Activated T-cell treated with anti-CD3 and anti-CD28 coated beads, Interleukin-2, amount 50 U/mL, for 4 hours (primary cell): ENCODE data around the gene EEF2K. TPM values are rescaled to one million over a fixed set of nuclear protein-coding genes. Genes with fewer than 3 reads are reported as not detected.

Experiments
- ATAC-seq, 2 donors: fragments of 200-7000 bp; cut with Tn5 transposase; one replicate each; pipeline ENCODE4 v1.10.0; 2021
- DNase-seq: peaks from one replicate; pipeline ENCODE4 v3.0.0-alpha.2; 2020
- H3K27me3 Mint-ChIP-seq: one replicate; pipeline ENCODE4 v1.8.0; 2021; ENCODE audit warnings: low read depth, mixed read lengths
- H3K36me3 Mint-ChIP-seq: one replicate; pipeline ENCODE4 v1.8.0; 2022; ENCODE audit warnings: mixed read lengths; ENCODE audit not compliant: insufficient read depth
- H3K4me1 Mint-ChIP-seq: one replicate; pipeline ENCODE4 v1.8.0; 2021; ENCODE audit warnings: low read depth, mixed read lengths
- H3K4me3 Mint-ChIP-seq: one replicate; pipeline ENCODE4 v1.8.0; 2021; ENCODE audit warnings: mild to moderate bottlenecking, moderate library complexity, mixed read lengths
- H3K9me3 Mint-ChIP-seq: one replicate; pipeline ENCODE4 v1.8.0; 2021; ENCODE audit warnings: mixed read lengths
- total RNA-seq, 3 donors: library from RNA; stranded (reverse); gene quantifications; one replicate each; pipeline ENCODE4 v1.2.1, GENCODE V29; 2021

EEF2K gene
- total RNA-seq, 3 donors from 2014 or later: 17.8 to 22.8 (median 19.1) TPM

DNA sequence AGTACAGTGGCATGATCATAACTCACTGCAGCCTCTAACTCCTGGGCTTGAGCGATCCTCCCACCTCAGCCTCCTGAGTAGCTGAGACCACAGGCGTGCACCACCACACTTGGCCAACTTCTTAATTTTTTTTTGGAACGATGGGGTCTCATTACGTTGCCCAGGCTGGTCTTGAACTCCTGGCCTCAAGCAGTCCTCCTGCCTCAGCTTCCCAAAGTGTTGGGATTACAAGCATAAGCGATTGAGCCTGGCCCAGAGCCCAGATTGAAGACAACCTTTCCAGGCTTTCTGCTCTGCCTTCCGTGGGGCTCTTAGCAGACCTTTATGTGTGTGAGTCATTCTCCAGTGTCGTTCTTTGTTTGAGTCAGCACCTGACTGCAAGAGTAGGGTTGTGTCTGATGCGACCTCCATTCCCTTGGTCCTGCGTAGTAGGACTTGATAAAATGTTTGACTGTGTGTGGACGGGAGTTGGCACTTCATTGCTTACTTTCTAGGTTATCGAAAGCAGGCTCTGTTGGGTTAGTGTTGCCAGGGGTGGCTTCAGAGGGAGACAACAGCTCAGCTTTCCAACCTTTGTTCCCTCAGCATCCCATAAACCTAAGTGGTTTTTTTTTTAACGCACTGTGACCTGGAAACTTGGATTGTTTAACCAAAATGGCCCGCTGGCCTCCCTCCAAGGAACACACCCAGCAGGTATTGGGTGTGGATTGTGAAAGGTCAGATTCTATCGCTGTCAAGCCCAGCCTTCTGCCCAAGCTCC is 26.4 kb downstream of the EEF2K start:
- Mint-ChIP-seq H3K9me3 (no peaks in the 10 kb centered on the region), H3K36me3 (peaks cover 14% of the 10 kb centered on the region), H3K4me1 (peaks cover 5% of the 10 kb centered on the region), H3K4me3 (no peak overlapping the region), H3K27me3 (no peaks in the 10 kb centered on the region)
- no peak for DNase-seq
- ATAC-seq: peak; percentile 95 to 98

GRCh38 chr16:22233037-22233372 is 26.9 kb downstream of the EEF2K start:
- ATAC-seq: no peak
- peaks cover 5% of the 10 kb centered on the region for H3K4me1 Mint-ChIP-seq
- no peak overlapping the region for H3K4me3 Mint-ChIP-seq
- H3K27me3 Mint-ChIP-seq: no peaks in the 10 kb centered on the region
- peaks cover 14% of the 10 kb centered on the region for H3K36me3 Mint-ChIP-seq
- no peaks in the 10 kb centered on the region for H3K9me3 Mint-ChIP-seq
- DNase-seq: no peak

- Mint-ChIP-seq H3K27me3 (no peaks in the 10 kb centered on the region), H3K4me3 (no peak overlapping the region), H3K4me1 (peaks cover 28% of the 10 kb centered on the region), H3K9me3 (no peaks in the 10 kb centered on the region), H3K36me3 (peaks cover 8% of the 10 kb centered on the region)
- ATAC-seq (no peak), DNase-seq (no peak)
These were observed 30.0 kb downstream of the EEF2K start for GRCh38 chr16:22235839-22236745.

DNA sequence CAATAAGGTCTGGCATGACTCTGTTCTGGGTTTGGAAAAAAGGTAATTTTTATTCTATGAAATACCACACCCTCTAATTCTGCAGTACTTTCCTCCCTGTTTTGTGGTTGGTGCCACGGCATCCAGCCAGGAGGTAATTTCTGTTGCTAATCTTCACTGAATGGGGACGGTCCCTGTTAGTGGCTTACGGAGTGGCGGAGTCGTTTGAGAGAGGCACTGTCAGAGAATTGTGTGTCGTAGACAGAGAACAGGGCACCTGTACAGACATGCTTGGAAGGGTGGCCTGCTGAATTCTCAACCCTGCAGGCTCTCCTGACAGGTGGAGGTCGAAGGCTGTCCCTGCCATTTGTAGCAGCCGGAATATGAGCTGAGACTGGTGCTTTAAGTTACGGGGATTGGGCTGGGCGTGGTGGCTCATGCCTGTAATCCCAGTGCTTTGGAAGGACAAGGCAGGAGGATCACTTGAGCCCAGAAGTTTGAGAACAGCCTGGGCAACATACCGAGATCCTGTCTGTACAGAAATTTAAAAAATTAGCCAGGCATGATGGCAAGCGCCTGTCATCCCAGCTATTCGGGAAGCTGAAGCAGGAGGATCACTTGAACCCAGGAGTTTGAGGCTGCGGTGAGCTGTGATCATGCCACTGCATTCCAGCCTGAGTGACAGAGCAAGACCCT is 33.2 kb downstream of the EEF2K start:
- Mint-ChIP-seq H3K4me3 (no peak overlapping the region), H3K27me3 (no peaks in the 10 kb centered on the region), H3K9me3 (no peaks in the 10 kb centered on the region), H3K36me3 (peaks cover 4% of the 10 kb centered on the region), H3K4me1 (peaks cover 28% of the 10 kb centered on the region)
- DNase-seq: no peak
- ATAC-seq: peak in 1 of 2 donors; percentile 34

- peaks cover 28% of the 10 kb centered on the region for H3K4me1 Mint-ChIP-seq
These were observed 34.1 kb downstream of the EEF2K start for GRCh38 chr16:22240023-22240710.

GRCh38 chr16:22250522-22250921 is 44.4 kb downstream of the EEF2K start:
- no peak overlapping the region for H3K4me3 Mint-ChIP-seq
- DNase-seq (no peak), ATAC-seq (no peak)
- H3K27me3 Mint-ChIP-seq: no peaks in the 10 kb centered on the region
- H3K36me3 Mint-ChIP-seq: peaks cover 43% of the 10 kb centered on the region
- peaks cover 3% of the 10 kb centered on the region for H3K4me1 Mint-ChIP-seq
- peaks cover 4% of the 10 kb centered on the region for H3K9me3 Mint-ChIP-seq

More at GRCh38 chr16:22240023-22240710, 34.1 kb downstream of the EEF2K start:
- no peak for DNase-seq
- Mint-ChIP-seq H3K36me3 (peaks cover 2% of the 10 kb centered on the region), H3K9me3 (no peaks in the 10 kb centered on the region), H3K27me3 (no peaks in the 10 kb centered on the region), H3K4me3 (no peak overlapping the region)
- no peak for ATAC-seq

- no peak for DNase-seq
- no peak for ATAC-seq
- Mint-ChIP-seq H3K4me3 (no peak overlapping the region), H3K36me3 (peaks cover 41% of the 10 kb centered on the region), H3K27me3 (no peaks in the 10 kb centered on the region), H3K4me1 (peaks cover 3% of the 10 kb centered on the region), H3K9me3 (peaks cover 4% of the 10 kb centered on the region)
These were observed 46.2 kb downstream of the EEF2K start for GRCh38 chr16:22252317-22252716.

- H3K9me3 Mint-ChIP-seq: peaks cover 4% of the 10 kb centered on the region
- no peaks in the 10 kb centered on the region for H3K27me3 Mint-ChIP-seq
- DNase-seq (no peak), ATAC-seq (no peak)
- H3K4me3 Mint-ChIP-seq: no peak overlapping the region
- H3K4me1 Mint-ChIP-seq: peaks cover 3% of the 10 kb centered on the region
- peaks cover 46% of the 10 kb centered on the region for H3K36me3 Mint-ChIP-seq
These were observed 47.2 kb downstream of the EEF2K start for GRCh38 chr16:22253272-22253671.

DNA sequence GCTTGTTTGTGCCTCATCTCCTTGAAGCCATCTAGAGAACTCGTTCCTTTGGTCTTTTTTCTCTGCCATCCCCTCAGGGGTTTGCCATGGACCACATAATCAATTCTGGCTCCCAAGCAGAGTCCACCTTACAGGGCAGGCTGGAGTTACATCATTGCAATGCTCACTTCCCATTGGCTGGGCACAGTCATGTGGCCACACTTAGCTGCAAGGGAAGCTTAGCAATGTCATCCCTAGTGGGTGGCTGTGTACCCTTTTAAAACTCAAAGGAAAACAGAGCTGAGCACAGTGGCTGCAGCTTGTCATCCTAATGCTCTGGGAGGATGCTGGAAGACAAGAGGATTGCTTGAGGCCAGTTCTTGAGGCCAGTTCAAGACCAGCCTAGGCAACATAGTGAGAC is 49.3 kb downstream of the EEF2K start:
- H3K4me1 Mint-ChIP-seq: peaks cover 3% of the 10 kb centered on the region
- peaks cover 4% of the 10 kb centered on the region for H3K9me3 Mint-ChIP-seq
- no peak overlapping the region for H3K4me3 Mint-ChIP-seq
- ATAC-seq: no peak
- no peaks in the 10 kb centered on the region for H3K27me3 Mint-ChIP-seq
- peaks cover 53% of the 10 kb centered on the region for H3K36me3 Mint-ChIP-seq
- no peak for DNase-seq

DNA sequence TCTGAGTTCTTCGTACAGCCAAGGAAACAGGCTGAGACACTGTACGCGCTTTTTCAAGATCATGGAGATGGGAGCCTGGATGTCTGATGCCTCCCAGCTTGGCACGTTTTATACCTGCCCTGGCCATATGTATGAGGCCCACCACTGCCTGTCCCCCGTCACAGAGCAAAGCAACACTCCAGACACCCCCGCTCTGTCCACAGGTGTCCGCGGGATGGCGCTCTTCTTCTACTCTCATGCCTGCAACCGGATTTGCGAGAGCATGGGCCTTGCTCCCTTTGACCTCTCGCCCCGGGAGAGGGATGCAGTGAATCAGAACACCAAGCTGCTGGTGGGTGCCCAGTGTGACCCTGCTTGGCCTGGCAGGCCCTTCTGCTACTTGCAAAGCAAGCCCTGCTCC is 51.4 kb downstream of the EEF2K start:
- ATAC-seq: no peak
- H3K4me1 Mint-ChIP-seq: peaks cover 8% of the 10 kb centered on the region
- DNase-seq: no peak
- no peak overlapping the region for H3K4me3 Mint-ChIP-seq
- no peaks in the 10 kb centered on the region for H3K27me3 Mint-ChIP-seq
- peaks cover 52% of the 10 kb centered on the region for H3K36me3 Mint-ChIP-seq
- H3K9me3 Mint-ChIP-seq: peaks cover 4% of the 10 kb centered on the region

- Mint-ChIP-seq H3K36me3 (peaks cover 40% of the 10 kb centered on the region), H3K4me1 (peaks cover 13% of the 10 kb centered on the region), H3K27me3 (no peaks in the 10 kb centered on the region), H3K4me3 (no peak overlapping the region), H3K9me3 (no peaks in the 10 kb centered on the region)
- DNase-seq (no peak), ATAC-seq (no peak)
These were observed 54.4 kb downstream of the EEF2K start for GRCh38 chr16:22260490-22260889.

DNA sequence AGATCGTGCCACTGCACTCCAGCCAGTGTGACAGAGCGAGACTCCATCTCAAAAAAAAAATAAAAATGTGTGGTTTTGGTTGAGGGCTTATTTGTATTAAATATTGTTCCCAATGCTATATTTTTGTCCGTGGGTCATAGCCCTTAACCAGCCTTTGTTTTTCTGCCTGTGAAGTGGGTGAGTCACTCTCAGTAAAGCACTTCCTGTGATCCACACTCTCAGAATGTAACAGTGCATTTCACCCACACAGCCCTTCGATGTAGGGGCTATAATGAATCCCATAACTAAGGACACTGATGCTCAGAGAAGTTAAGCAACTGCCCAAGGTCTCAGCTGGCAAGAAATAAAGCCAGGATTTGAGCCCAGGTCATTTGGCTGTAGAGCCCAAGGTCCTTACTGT is 56.4 kb downstream of the EEF2K start:
- no peaks in the 10 kb centered on the region for H3K9me3 Mint-ChIP-seq

GRCh38 chr16:22264786-22265185 is 58.7 kb downstream of the EEF2K start:
- DNase-seq: no peak
- ATAC-seq: no peak
- peaks cover 13% of the 10 kb centered on the region for H3K4me1 Mint-ChIP-seq
- no peak overlapping the region for H3K4me3 Mint-ChIP-seq
- no peaks in the 10 kb centered on the region for H3K27me3 Mint-ChIP-seq
- no peaks in the 10 kb centered on the region for H3K9me3 Mint-ChIP-seq
- peaks cover 27% of the 10 kb centered on the region for H3K36me3 Mint-ChIP-seq

More for the DNA sequence above, 56.4 kb downstream of the EEF2K start:
- DNase-seq (no peak), ATAC-seq (peak; percentile 76 to 85)
- peaks cover 40% of the 10 kb centered on the region for H3K36me3 Mint-ChIP-seq
- no peak overlapping the region for H3K4me3 Mint-ChIP-seq
- peaks cover 13% of the 10 kb centered on the region for H3K4me1 Mint-ChIP-seq
- no peaks in the 10 kb centered on the region for H3K27me3 Mint-ChIP-seq

GRCh38 chr16:22265351-22265750 is 59.3 kb downstream of the EEF2K start:
- Mint-ChIP-seq H3K4me3 (no peak overlapping the region), H3K4me1 (peaks cover 13% of the 10 kb centered on the region), H3K9me3 (no peaks in the 10 kb centered on the region), H3K27me3 (no peaks in the 10 kb centered on the region), H3K36me3 (peaks cover 24% of the 10 kb centered on the region)
- no peak for DNase-seq
- no peak for ATAC-seq
